A673 (cell line): ENCODE results near the gene GARRE1. TPM values are rescaled to one million over a fixed set of nuclear protein-coding genes. Genes with fewer than 3 reads are reported as not detected.

Experiments
- BruUV-seq: library from RNA; stranded (reverse); fragments of 400-500 nt; replicated peaks from 2 replicates; lab custom pipeline; 2021; lab: Mats Ljungman, UMichigan
- CTCF ChIA-PET: fragments of 300-600 bp; sonication (Branson Sonifier 250); formaldehyde crosslinking; loops from one replicate; lab custom pipeline; 2022; ENCODE audit warnings: antibody characterized with exemption; lab: Charles Lee
- POLR2A ChIA-PET: fragments of 300-600 bp; sonication (Branson Sonifier 250); formaldehyde crosslinking; loops from one replicate; lab custom pipeline; 2022; ENCODE audit warnings: antibody characterized with exemption; ENCODE audit not compliant: low non-redundant PET; lab: Charles Lee
- DNase-seq: peaks from one replicate; pipeline ENCODE4 v3.0.0-alpha.2; 2015; ENCODE audit warnings: low spot score
- H3K27ac ChIP-seq: fragments of 200-600 bp; sonication (generic); 2 replicates; pipeline ENCODE4 v1.5.1; 2016; ENCODE audit warnings: mixed run types, low read depth, mild to moderate bottlenecking, mixed read lengths, antibody characterized with exemption, low read length; ENCODE audit not compliant: poor library complexity, severe bottlenecking
- H3K27me3 ChIP-seq: fragments of 200-600 bp; sonication (generic); replicated peaks from 2 replicates; pipeline ENCODE4 v1.6.1; 2017; ENCODE audit warnings: mixed run types, low read depth, mild to moderate bottlenecking, mixed read lengths, antibody characterized with exemption, low read length; ENCODE audit not compliant: insufficient read depth, poor library complexity
- H3K36me3 ChIP-seq: fragments of 200-600 bp; sonication (generic); 2 replicates; pipeline ENCODE4 v1.6.1; 2016; ENCODE audit warnings: mixed run types, mild to moderate bottlenecking, mixed read lengths, antibody characterized with exemption, low read length; ENCODE audit not compliant: insufficient read depth, poor library complexity, severe bottlenecking
- H3K4me1 ChIP-seq: fragments of 200-600 bp; sonication (generic); 2 replicates; pipeline ENCODE4 v1.6.1; 2017; ENCODE audit warnings: mixed run types, mild to moderate bottlenecking, mixed read lengths, antibody characterized with exemption, low read length; ENCODE audit not compliant: insufficient read depth, poor library complexity, severe bottlenecking
- H3K4me3 ChIP-seq: fragments of 200-600 bp; sonication (generic); 2 replicates; pipeline ENCODE4 v1.5.1; 2016; ENCODE audit warnings: low read depth, mixed run types, mild to moderate bottlenecking, mixed read lengths, low read length; ENCODE audit not compliant: poor library complexity, severe bottlenecking
- H3K9me3 ChIP-seq: fragments of 200-600 bp; sonication (generic); 2 replicates; pipeline ENCODE4 v1.6.1; 2016; ENCODE audit warnings: mixed run types, low read depth, mild to moderate bottlenecking, mixed read lengths, antibody characterized with exemption, low read length; ENCODE audit not compliant: poor library complexity, severe bottlenecking
- EZH2 ChIP-seq: fragments of 200-600 bp; sonication (generic); IDR thresholded peaks from 2 replicates; pipeline ENCODE4 v1.6.1; 2017; ENCODE audit warnings: borderline replicate concordance, low read depth, mild to moderate bottlenecking, mixed read lengths, antibody characterized with exemption, low read length; ENCODE audit not compliant: poor library complexity, severe bottlenecking
- intact Hi-C: fragments of 100-400 bp; cut with micrococcal nuclease; formaldehyde crosslinking; loops from one replicate; pipeline ENCODE4 v1.10.0; 2022; ENCODE audit not compliant: unreplicated experiment
- total RNA-seq: library from RNA; stranded (reverse); gene quantifications from 2 replicates; pipeline ENCODE4 v1.2.3, GENCODE V29; 2021
- TF ChIP-seq, protein P1 (sequence below): fragments of 300-800, 200-600 bp; sonication (generic); conservative IDR thresholded peaks from 2 replicates; pipeline ENCODE4 v1.5.1; 2017; ENCODE audit warnings: low read depth, mild to moderate bottlenecking, antibody characterized with exemption, low read length, moderate library complexity, mixed read lengths

Gene GARRE1
- total RNA-seq, 1 experiment from 2014 or later, result 21.0 TPM

GRCh38 chr19:34298891-34299520 is 44.7 kb downstream of the GARRE1 start:
- H3K27ac ChIP-seq, result no peak overlapping the region
- no peak for DNase-seq
- no peaks in the 10 kb centered on the region for H3K9me3 ChIP-seq
- intact Hi-C loops, result no loop called here
- POLR2A ChIA-PET, result no interaction called here
- BruUV-seq, result no TSS peak
- H3K36me3 ChIP-seq, result no peaks in the 10 kb centered on the region
- H3K4me1 ChIP-seq, result no peaks in the 10 kb centered on the region
- H3K4me3 ChIP-seq, result no peak overlapping the region
- CTCF ChIA-PET, result interaction anchor here (0.5 kb wide), 1 partner anchor 253 kb away, joined by 3 read pairs; no protein-coding TSS in a partner anchor
- TF ChIP-seq, protein P1, sequence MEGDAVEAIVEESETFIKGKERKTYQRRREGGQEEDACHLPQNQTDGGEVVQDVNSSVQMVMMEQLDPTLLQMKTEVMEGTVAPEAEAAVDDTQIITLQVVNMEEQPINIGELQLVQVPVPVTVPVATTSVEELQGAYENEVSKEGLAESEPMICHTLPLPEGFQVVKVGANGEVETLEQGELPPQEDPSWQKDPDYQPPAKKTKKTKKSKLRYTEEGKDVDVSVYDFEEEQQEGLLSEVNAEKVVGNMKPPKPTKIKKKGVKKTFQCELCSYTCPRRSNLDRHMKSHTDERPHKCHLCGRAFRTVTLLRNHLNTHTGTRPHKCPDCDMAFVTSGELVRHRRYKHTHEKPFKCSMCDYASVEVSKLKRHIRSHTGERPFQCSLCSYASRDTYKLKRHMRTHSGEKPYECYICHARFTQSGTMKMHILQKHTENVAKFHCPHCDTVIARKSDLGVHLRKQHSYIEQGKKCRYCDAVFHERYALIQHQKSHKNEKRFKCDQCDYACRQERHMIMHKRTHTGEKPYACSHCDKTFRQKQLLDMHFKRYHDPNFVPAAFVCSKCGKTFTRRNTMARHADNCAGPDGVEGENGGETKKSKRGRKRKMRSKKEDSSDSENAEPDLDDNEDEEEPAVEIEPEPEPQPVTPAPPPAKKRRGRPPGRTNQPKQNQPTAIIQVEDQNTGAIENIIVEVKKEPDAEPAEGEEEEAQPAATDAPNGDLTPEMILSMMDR, result no peak
- no peak for TF ChIP-seq EZH2
- no peaks in the 10 kb centered on the region for H3K27me3 ChIP-seq

DNA sequence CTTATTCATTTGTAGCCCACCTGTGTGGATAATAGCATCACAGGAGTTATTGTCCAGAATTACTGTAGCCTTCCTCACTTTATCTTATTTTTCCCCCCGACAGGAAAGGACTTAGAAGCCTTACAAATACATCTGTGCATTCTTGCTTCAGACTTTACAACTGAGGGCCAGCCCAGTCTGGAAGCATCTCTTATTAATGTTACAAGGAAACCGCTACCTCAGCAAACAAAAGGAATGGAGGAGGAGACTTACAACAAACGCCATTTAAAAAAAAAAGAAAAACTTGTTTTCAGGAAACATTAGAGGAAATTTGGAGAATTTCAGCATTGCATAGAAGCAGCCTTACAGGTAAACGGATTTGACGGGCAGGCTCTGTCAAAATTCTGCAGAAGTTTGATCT is 45.2 kb downstream of the GARRE1 start:
- no peaks in the 10 kb centered on the region for H3K27me3 ChIP-seq
- BruUV-seq, result no TSS peak
- POLR2A ChIA-PET, result no interaction called here
- TF ChIP-seq, protein P1, result no peak
- no peak for TF ChIP-seq EZH2
- no peaks in the 10 kb centered on the region for H3K9me3 ChIP-seq
- DNase-seq, result no peak
- H3K4me3 ChIP-seq, result no peak overlapping the region
- no peaks in the 10 kb centered on the region for H3K36me3 ChIP-seq
- no peaks in the 10 kb centered on the region for H3K4me1 ChIP-seq
- no peak overlapping the region for H3K27ac ChIP-seq
- intact Hi-C loops, result no loop called here
- CTCF ChIA-PET, result no interaction called here

DNA sequence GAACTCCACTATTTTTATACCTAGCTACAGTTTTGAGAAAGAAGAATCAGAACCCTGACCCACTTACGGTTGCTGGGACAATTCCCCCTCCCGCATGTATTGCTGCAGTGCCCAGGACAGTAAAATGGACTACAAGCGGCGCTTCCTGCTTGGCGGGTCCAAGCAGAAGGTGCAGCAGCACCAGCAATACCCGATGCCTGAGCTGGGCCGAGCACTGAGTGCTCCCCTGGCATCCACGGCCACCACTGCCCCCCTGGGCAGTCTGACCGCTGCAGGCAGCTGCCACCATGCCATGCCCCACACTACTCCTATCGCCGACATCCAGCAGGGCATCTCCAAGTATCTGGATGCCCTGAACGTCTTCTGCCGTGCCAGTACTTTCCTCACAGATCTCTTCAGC is 46.0 kb downstream of the GARRE1 start:
- Histone ChIP-seq H3K4me1 (no peaks in the 10 kb centered on the region), H3K27ac (no peak overlapping the region), H3K36me3 (no peaks in the 10 kb centered on the region), H3K9me3 (no peaks in the 10 kb centered on the region), H3K27me3 (no peaks in the 10 kb centered on the region), H3K4me3 (no peak overlapping the region)
- TF ChIP-seq, protein P1, result no peak
- TF ChIP-seq EZH2, result no peak
- POLR2A ChIA-PET, result no interaction called here
- intact Hi-C loops, result no loop called here
- TSS peak; percentile 55 for BruUV-seq
- CTCF ChIA-PET, result no interaction called here
- DNase-seq, result no peak
